ENCODE measurements around the gene CDK5RAP2. TPM values are rescaled to one million over a fixed set of nuclear protein-coding genes. Genes with fewer than 3 reads are reported as not detected.

The CDK5RAP2 gene
- total RNA-seq, 1 donor from 2014 or later, result 63.6 TPM

DNA sequence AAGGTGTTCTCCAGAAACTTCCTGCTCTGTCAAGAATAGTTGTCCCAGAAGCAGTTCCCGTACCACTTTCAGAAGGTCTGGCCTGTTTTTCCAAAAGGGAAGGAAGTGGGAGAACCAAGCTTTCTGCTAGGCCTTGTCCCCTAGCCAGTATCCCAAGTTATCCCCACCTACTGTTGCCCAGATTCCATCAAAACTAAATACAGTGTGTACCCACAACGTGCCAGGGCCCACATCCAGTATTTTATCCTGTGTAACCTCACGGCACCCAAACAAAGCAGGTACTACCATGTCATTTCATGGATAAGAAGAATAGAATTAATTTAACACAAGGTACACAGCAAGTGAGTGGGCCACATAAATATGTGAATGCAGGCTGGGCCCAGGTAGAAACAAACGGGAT is 126.2 kb downstream of the CDK5RAP2 start:
- no peak for DNase-seq
- H3K4me3 ChIP-seq, result no peak overlapping the region
- peaks cover 10% of the 10 kb centered on the region for H3K4me1 ChIP-seq
- TF ChIP-seq, protein P1, sequence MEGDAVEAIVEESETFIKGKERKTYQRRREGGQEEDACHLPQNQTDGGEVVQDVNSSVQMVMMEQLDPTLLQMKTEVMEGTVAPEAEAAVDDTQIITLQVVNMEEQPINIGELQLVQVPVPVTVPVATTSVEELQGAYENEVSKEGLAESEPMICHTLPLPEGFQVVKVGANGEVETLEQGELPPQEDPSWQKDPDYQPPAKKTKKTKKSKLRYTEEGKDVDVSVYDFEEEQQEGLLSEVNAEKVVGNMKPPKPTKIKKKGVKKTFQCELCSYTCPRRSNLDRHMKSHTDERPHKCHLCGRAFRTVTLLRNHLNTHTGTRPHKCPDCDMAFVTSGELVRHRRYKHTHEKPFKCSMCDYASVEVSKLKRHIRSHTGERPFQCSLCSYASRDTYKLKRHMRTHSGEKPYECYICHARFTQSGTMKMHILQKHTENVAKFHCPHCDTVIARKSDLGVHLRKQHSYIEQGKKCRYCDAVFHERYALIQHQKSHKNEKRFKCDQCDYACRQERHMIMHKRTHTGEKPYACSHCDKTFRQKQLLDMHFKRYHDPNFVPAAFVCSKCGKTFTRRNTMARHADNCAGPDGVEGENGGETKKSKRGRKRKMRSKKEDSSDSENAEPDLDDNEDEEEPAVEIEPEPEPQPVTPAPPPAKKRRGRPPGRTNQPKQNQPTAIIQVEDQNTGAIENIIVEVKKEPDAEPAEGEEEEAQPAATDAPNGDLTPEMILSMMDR (IDR thresholded peaks at IDR 0.05; ENCODE audit: borderline replicate concordance), result no peak
- intact Hi-C loops (cut with micrococcal nuclease), result no loop called here
- peaks cover 11% of the 10 kb centered on the region for H3K9me3 ChIP-seq (replicated peaks)
- peaks cover 68% of the 10 kb centered on the region for H3K36me3 ChIP-seq
- H3K27me3 ChIP-seq (ENCODE audit: low read depth), result no peaks in the 10 kb centered on the region
- H3K27ac ChIP-seq (replicated peaks), result no peak overlapping the region

DNA sequence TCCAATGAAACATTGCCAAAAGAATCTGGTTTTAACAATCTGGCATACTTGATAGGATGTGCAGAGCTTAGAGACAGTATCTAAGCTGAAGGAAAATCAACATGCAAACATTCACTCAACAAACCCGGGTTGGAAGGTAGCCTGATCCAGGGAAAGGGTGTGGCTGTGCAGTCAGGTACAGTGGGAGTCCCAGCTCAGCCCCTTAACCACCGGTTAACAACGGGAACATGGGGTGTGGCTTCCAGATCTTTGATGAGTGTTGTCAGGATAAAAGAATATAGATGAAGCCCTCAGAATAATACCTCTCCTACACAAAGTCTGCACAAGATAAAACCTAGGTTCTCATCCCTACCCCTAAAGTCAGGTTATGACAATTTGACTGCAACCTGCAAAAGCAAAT is 127.3 kb downstream of the CDK5RAP2 start:
- intact Hi-C loops (cut with micrococcal nuclease), result no loop called here

DNA sequence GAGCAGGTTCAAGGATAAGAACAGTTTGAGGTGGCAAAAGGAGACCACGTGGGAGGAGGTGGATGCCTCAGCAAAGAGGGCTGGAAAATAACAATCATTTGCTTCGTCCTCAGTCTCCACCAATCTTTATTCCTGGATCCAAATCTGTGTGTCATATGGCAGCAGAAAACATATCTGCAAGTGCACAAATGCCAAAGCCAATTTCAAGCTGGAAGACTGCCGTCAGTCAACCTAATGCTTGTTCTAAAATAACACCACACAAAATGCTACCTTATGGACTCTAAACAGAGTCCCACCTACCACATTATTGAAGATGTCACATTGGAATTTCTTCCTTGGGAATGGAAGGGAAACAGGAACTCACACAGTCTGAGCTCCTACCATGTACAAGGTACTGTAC is 129.1 kb downstream of the CDK5RAP2 start:
- TF ChIP-seq, protein P1 (IDR thresholded peaks at IDR 0.05; ENCODE audit: borderline replicate concordance), result no peak
- intact Hi-C loops (cut with micrococcal nuclease), result no loop called here
- no peak overlapping the region for H3K27ac ChIP-seq (replicated peaks)
- H3K4me1 ChIP-seq, result peaks cover 8% of the 10 kb centered on the region
- H3K4me3 ChIP-seq, result no peak overlapping the region
- H3K36me3 ChIP-seq, result peaks cover 53% of the 10 kb centered on the region
- no peak for DNase-seq
- no peaks in the 10 kb centered on the region for H3K27me3 ChIP-seq (ENCODE audit: low read depth)
- peaks cover 3% of the 10 kb centered on the region for H3K9me3 ChIP-seq (replicated peaks)

More for the DNA sequence above, 127.3 kb downstream of the CDK5RAP2 start:
- TF ChIP-seq, protein P1 (IDR thresholded peaks at IDR 0.05; ENCODE audit: borderline replicate concordance), result no peak
- Histone ChIP-seq H3K27me3 (ENCODE audit: low read depth) (no peaks in the 10 kb centered on the region), H3K9me3 (replicated peaks) (peaks cover 11% of the 10 kb centered on the region), H3K36me3 (peaks cover 62% of the 10 kb centered on the region), H3K4me3 (no peak overlapping the region), H3K4me1 (peaks cover 8% of the 10 kb centered on the region), H3K27ac (replicated peaks) (no peak overlapping the region)
- DNase-seq, result no peak

DNA sequence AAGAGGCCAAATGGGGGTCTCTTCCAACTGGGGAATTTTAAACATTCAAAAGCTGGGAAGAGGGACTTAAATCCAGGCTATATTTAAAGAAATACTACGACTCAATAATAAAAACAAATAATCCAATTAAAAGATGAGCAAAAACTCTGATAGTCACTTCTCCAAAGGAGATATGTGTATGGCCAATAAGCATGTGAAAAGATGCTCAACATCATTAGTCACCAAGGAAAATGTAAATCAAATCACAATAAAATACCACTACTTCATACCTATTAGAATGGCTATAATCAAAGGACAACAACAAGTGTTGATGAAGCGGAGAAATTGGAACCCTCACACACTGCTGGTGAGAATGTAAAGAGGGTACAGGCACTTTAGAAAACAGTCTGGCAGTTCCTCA is 130.4 kb downstream of the CDK5RAP2 start:
- no peak overlapping the region for H3K27ac ChIP-seq (replicated peaks)
- TF ChIP-seq, protein P1 (IDR thresholded peaks at IDR 0.05; ENCODE audit: borderline replicate concordance), result no peak
- no peaks in the 10 kb centered on the region for H3K9me3 ChIP-seq (replicated peaks)
- peaks cover 46% of the 10 kb centered on the region for H3K36me3 ChIP-seq
- DNase-seq, result no peak
- intact Hi-C loops (cut with micrococcal nuclease), result no loop called here
- H3K27me3 ChIP-seq (ENCODE audit: low read depth), result no peaks in the 10 kb centered on the region
- no peak overlapping the region for H3K4me3 ChIP-seq
- H3K4me1 ChIP-seq, result peaks cover 8% of the 10 kb centered on the region

DNA sequence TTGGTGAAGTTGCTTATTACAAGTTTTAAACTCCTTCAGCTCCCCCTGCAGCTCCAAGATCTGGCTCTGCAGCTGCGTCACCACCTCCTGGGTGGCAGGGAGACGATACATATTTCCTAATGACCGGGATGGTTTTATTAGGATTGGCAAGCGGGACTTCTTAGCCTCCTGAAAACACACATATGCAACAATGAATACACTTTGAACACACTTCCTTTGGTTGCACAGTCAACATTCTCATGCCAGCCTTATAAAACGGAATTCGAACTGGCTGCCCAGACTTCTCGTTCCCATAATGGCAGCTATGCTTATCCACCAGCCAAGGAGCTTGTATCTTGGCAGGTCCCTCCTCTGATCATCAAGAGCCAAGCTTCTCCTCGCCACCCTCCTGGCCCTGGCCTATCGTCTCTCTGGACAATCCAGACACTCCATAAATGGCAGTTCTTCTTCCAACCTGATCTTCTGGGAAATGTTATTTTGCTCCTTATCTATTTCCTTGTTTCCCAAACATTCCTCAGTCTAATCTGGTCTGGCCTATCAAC is 131.9 kb downstream of the CDK5RAP2 start:
- H3K36me3 ChIP-seq, result peaks cover 40% of the 10 kb centered on the region
- no peaks in the 10 kb centered on the region for H3K9me3 ChIP-seq (replicated peaks)
- intact Hi-C loops (cut with micrococcal nuclease), result no loop called here
- DNase-seq, result no peak
- H3K4me3 ChIP-seq, result no peak overlapping the region
- no peaks in the 10 kb centered on the region for H3K27me3 ChIP-seq (ENCODE audit: low read depth)
- TF ChIP-seq, protein P1 (IDR thresholded peaks at IDR 0.05; ENCODE audit: borderline replicate concordance), result no peak
- H3K4me1 ChIP-seq, result no peaks in the 10 kb centered on the region
- H3K27ac ChIP-seq (replicated peaks), result no peak overlapping the region
